ENCODE measurements around the gene SH3GLB2. TPM values are rescaled to one million over a fixed set of nuclear protein-coding genes. Genes with fewer than 3 reads are reported as not detected.

SH3GLB2 gene
- total and polyA plus RNA-seq, 4 donors = 62.8 to 160 (median 134) TPM

DNA sequence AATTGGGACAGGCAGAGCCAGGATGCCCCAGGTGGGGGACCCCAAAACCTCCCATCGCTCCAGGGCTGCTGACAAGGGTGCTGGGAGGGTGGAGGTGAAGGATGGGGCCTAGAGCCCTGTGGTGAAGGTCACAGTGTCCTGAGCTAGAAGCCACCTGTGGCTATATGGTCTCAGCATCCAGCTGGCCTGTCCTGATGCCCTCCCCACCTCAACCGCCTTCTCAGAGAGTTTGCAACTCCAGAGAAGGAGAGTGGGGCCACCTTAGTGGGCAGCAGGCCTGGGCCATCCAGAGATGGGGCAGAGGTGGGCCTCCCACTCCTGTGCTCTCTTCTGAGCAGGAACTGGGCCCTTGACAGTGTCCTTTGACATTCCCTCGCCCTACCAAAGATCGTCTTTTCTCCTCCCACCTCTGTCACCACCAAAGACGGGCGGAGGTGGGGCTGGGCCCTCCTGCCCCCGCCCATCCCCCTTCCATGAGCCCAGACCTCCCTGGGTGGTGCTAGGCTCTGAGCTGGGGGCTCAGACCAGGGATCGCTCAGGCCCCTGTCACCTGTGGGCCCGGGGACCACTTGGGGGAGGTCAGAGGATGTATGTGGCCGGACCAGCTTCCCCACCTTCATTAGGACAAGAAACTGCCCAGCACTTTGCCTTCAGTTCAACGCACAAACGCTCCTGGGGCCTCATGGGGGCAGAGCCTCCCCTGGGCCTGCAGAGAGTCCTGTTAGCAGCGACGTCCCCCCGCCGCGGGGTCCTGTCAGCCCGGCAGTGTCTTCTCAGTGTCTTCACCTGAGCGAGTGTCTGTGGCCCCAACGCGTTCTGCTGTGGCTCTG, 42.8 kb upstream of the SH3GLB2 start:
- H3K9me3 ChIP-seq (ENCODE audit: control insufficient read depth, insufficient read depth, low read length) = no peaks in the 10 kb centered on the region
- H3K27me3 ChIP-seq (ENCODE audit: control insufficient read depth, insufficient read depth, low read length) = no peaks in the 10 kb centered on the region
- no peak overlapping the region for H3K27ac ChIP-seq (ENCODE audit: low read depth, low read length)
- H3K36me3 ChIP-seq (ENCODE audit: control insufficient read depth, insufficient read depth, low read length) = peaks cover 56% of the 10 kb centered on the region
- no peak for DNase-seq (ENCODE audit: low read depth in 4 of 6, low spot score in 6 of 6)
- 56% methylated on average over 20 of the region's 21 CpGs for WGBS (ENCODE audit: insufficient coverage)
- peaks cover 26% of the 10 kb centered on the region for H3K4me1 ChIP-seq (ENCODE audit: control insufficient read depth, insufficient read depth, low read length)
- no peak overlapping the region for H3K4me3 ChIP-seq (ENCODE audit: low read depth, low read length)

DNA sequence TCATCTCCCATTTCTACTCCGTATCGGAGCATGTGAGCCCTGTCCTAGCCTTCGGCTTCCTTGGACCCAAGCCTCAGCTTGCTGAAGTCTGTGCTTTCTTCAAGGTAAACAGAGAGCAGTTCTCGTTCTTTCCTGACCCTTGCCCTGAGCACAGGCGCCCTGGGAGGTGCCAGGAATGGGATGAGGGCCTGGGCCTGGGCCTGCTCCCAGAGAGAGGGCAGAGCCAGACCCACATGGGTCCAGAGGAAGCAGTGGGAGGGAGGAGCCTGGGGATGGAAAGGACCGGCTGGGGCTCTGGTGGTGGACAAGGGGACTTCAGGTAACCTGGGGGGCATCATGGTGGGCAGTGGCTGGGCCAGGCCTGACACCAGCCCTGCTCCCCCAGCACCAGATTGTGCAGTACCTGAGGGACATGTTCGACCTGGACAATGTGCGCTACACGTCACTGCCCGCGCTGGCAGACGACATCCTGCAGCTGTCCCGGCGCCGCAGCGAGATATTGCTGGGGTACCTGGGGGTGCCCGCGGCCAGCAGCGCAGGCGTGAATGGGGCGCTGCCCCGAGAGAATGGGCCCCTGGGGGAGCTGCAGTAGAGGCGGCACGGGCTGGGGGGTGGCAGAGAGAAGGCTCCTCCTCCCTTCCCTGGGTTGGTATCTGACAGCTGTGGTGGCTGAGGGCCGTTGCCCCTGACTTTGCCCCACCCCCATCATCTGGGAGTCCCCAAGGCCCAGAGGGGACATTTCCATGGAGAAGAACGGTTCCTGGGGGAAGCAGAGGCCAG, 41.9 kb upstream of the SH3GLB2 start:
- Histone ChIP-seq H3K4me1 (ENCODE audit: control insufficient read depth, insufficient read depth, low read length) (peaks cover 26% of the 10 kb centered on the region), H3K4me3 (ENCODE audit: low read depth, low read length) (no peak overlapping the region), H3K36me3 (ENCODE audit: control insufficient read depth, insufficient read depth, low read length) (peaks cover 63% of the 10 kb centered on the region), H3K9me3 (ENCODE audit: control insufficient read depth, insufficient read depth, low read length) (no peaks in the 10 kb centered on the region), H3K27me3 (ENCODE audit: control insufficient read depth, insufficient read depth, low read length) (no peaks in the 10 kb centered on the region), H3K27ac (ENCODE audit: low read depth, low read length) (no peak overlapping the region)
- 88% methylated on average over 22 of the region's 26 CpGs for WGBS (ENCODE audit: insufficient coverage)
- no peak for DNase-seq (ENCODE audit: low read depth in 4 of 6, low spot score in 6 of 6)

DNA sequence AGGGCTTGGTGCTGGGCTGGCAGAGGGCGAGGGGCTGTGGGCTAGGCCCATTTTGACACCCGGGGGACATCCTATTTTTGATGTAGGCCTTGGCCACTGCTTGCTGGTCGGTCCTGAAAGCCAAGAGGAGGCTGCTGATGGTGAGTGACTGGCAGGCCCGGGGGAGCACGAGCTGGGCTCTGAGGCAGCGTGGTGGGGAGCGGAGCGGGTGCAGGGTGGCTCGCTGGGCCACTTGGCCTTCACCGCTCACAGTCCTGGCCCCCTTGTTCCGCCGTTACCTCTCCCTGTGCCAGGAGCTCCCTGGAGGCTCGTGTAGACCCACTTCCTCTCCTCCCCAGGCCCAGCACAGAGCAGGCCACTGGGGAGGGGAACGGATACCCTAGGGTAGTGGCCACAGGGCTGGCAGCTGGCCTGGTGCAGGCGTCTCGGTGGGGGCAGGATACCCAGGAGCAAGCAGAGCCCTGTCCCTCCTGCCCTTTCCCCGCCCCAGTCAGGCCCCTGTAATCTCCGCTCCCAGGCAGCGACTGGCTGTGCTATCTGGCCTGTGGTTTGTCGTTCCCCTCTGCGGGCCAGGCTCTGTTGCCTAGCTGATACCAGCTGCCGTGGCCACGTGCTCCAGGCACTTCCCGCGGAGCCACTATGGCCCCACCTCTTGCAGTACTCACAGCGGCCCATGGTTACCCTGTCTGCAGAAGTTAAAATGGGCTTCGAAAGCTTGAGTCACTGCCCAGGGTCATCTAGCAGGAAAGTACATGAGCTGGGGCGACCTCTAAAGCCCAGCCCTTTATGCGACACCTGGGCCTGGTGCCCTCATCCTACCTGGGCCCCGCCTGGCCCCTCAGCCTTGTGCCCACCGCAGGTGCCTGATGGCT, 41.1 kb upstream of the SH3GLB2 start:
- Histone ChIP-seq H3K4me1 (ENCODE audit: control insufficient read depth, insufficient read depth, low read length) (peaks cover 26% of the 10 kb centered on the region), H3K4me3 (ENCODE audit: low read depth, low read length) (no peak overlapping the region), H3K36me3 (ENCODE audit: control insufficient read depth, insufficient read depth, low read length) (peaks cover 72% of the 10 kb centered on the region), H3K9me3 (ENCODE audit: control insufficient read depth, insufficient read depth, low read length) (no peaks in the 10 kb centered on the region), H3K27me3 (ENCODE audit: control insufficient read depth, insufficient read depth, low read length) (no peaks in the 10 kb centered on the region), H3K27ac (ENCODE audit: low read depth, low read length) (no peak overlapping the region)
- DNase-seq (ENCODE audit: low read depth in 4 of 6, low spot score in 6 of 6) = no peak
- 80% methylated on average over 31 of the region's 31 CpGs for WGBS (ENCODE audit: insufficient coverage)

DNA sequence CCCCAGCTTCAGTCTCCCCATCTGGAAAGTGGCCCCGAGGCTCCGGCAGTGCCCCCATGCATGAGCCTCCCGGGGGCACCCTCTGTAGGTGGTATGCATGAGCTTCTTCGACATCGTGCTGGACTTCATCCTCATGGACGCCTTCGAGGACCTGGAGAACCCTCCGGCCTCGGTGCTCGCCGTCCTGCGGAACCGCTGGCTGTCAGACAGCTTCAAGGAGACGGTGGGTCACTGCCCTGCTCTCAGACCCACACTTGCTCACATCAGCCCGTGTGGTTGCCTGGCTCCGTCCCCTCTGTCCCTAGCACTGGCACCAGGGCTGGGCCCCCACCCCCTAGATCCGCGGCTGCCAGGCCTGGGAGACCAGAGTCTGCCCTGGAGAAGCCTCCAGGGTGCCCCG, 40.0 kb upstream of the SH3GLB2 start:
- no peak overlapping the region for H3K4me3 ChIP-seq (ENCODE audit: low read depth, low read length)
- H3K36me3 ChIP-seq (ENCODE audit: control insufficient read depth, insufficient read depth, low read length) = peaks cover 82% of the 10 kb centered on the region
- no peaks in the 10 kb centered on the region for H3K9me3 ChIP-seq (ENCODE audit: control insufficient read depth, insufficient read depth, low read length)
- DNase-seq (ENCODE audit: low read depth in 4 of 6, low spot score in 6 of 6) = no peak
- WGBS (ENCODE audit: insufficient coverage) = 96% methylated on average over 19 of the region's 19 CpGs
- H3K27me3 ChIP-seq (ENCODE audit: control insufficient read depth, insufficient read depth, low read length) = no peaks in the 10 kb centered on the region
- peaks cover 26% of the 10 kb centered on the region for H3K4me1 ChIP-seq (ENCODE audit: control insufficient read depth, insufficient read depth, low read length)
- H3K27ac ChIP-seq (ENCODE audit: low read depth, low read length) = no peak overlapping the region

DNA sequence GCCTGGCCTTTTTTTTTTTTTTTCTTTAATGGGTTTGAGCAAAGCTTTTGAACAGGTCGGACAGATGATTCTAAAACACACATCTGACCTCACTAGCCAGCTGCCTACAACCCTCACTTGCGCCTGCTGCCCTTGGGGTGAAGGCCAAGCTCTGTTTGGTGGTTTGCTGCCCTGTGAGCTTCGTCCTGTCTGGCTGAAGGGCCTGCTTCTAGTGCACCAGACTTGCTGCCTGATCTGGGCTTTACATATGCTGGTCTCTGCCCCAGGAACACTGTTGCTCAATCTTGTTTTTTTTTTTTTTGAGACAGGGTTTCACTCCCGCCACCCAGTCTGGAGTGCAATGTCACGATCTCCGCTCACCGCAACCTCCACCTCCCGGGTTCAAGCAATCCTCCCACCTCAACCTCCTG, 36.4 kb upstream of the SH3GLB2 start:
- Histone ChIP-seq H3K4me3 (ENCODE audit: low read depth, low read length) (no peak overlapping the region), H3K27ac (ENCODE audit: low read depth, low read length) (no peak overlapping the region), H3K4me1 (ENCODE audit: control insufficient read depth, insufficient read depth, low read length) (peaks cover 4% of the 10 kb centered on the region), H3K36me3 (ENCODE audit: control insufficient read depth, insufficient read depth, low read length) (peaks cover 88% of the 10 kb centered on the region), H3K27me3 (ENCODE audit: control insufficient read depth, insufficient read depth, low read length) (no peaks in the 10 kb centered on the region), H3K9me3 (ENCODE audit: control insufficient read depth, insufficient read depth, low read length) (no peaks in the 10 kb centered on the region)
- DNase-seq (ENCODE audit: low read depth in 4 of 6, low spot score in 6 of 6) = no peak
- WGBS (ENCODE audit: insufficient coverage) = 98% methylated on average over 7 of the region's 8 CpGs

DNA sequence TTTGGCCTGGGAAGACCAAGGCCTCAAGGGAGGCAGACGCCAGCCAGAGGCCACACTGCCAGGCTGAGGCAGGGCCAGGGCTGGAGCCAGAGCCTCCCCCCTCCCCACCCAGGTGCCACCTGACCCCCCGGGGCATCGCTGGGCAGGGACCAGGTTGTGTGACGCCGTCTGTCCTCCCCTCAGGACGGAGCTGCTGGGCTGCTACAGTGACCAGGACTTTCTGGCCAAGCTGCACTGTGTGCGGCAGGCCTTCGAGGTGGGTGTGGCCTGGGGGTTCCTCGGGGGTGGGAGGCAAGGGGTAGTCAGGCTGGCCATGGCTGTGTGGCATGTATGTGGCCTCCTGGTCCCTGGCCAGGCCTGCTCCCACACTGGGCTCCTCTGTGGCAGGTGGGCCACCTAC, 34.9 kb upstream of the SH3GLB2 start:
- Histone ChIP-seq H3K4me3 (ENCODE audit: low read depth, low read length) (no peak overlapping the region), H3K27ac (ENCODE audit: low read depth, low read length) (no peak overlapping the region), H3K27me3 (ENCODE audit: control insufficient read depth, insufficient read depth, low read length) (no peaks in the 10 kb centered on the region), H3K36me3 (ENCODE audit: control insufficient read depth, insufficient read depth, low read length) (peaks cover 83% of the 10 kb centered on the region), H3K4me1 (ENCODE audit: control insufficient read depth, insufficient read depth, low read length) (no peaks in the 10 kb centered on the region), H3K9me3 (ENCODE audit: control insufficient read depth, insufficient read depth, low read length) (no peaks in the 10 kb centered on the region)
- 95% methylated on average over 8 of the region's 9 CpGs for WGBS (ENCODE audit: insufficient coverage)
- DNase-seq (ENCODE audit: low read depth in 4 of 6, low spot score in 6 of 6) = no peak

DNA sequence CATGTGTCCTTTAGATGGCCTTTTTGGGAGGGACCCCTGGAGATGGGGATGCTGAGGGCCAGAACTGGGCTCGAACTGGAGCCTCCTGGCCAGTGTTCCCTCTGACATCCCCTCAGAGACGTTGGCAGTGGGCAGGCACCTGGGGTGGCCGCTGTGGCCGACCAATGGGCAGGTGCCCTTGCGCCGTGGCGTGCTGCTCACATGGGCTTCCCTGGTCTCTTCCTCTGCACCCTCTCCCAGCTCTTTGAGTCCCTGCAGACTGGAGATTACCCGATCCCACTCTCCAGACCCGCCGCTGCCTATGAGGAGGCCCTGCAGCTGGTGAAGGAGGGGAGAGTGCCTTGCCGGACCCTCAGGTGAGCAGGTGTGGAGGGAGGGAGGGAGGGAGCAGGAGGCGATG, 32.9 kb upstream of the SH3GLB2 start:
- Histone ChIP-seq H3K27me3 (ENCODE audit: control insufficient read depth, insufficient read depth, low read length) (no peaks in the 10 kb centered on the region), H3K4me3 (ENCODE audit: low read depth, low read length) (no peak overlapping the region), H3K36me3 (ENCODE audit: control insufficient read depth, insufficient read depth, low read length) (peaks cover 76% of the 10 kb centered on the region), H3K27ac (ENCODE audit: low read depth, low read length) (no peak overlapping the region), H3K9me3 (ENCODE audit: control insufficient read depth, insufficient read depth, low read length) (no peaks in the 10 kb centered on the region), H3K4me1 (ENCODE audit: control insufficient read depth, insufficient read depth, low read length) (no peaks in the 10 kb centered on the region)
- DNase-seq (ENCODE audit: low read depth in 4 of 6, low spot score in 6 of 6) = no peak
- 94% methylated on average over 9 of the region's 12 CpGs for WGBS (ENCODE audit: insufficient coverage)

DNA sequence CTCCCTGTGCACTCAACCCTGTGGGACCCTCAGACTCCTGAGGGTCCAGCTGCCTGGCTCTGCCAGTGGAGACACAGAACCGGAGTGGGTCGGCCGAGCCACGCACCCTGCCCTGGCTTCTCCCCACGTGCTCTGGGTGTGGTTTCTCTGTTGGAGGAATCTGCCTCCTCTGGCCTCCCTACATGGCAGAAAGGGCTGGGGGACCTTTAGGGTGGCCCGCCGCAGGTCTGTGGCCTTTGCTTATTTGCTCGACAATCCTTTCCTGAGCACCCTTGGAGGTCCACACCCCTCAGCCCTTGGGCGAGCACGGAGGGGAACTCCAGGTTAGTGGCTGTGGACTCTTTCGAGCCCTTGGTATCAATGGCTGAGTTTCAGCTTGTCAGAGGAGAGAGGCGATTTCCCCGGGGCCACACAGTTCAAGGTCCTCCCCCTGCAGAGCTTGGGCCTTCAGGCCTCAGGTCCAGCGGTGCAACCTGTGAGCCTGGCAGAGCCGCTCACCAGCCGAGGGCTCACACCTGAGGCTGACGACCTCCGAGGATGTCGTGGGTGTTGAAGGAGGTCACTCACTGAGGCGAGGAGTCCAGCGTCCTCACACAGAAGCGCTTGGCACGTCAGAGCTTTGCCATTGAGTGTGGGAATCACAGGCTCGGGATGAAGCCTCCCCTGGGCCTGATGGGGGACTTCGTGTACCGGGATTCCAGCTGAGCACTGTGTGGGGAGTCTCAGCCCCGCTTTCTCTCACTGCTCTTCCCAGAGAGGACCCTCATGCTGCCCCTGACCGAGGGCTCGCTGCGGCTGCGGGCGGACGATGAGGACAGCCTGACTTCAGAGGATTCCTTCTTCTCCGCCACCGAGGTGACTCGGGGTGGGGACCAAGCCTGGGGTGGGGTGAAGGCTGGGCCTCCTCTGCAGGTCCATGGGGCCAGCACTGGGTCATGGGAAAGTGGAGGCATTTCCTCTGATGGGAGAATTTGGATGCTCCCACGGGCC, 32.0 kb upstream of the SH3GLB2 start:
- no peaks in the 10 kb centered on the region for H3K9me3 ChIP-seq (ENCODE audit: control insufficient read depth, insufficient read depth, low read length)
- no peak for DNase-seq (ENCODE audit: low read depth in 4 of 6, low spot score in 6 of 6)
- no peak overlapping the region for H3K4me3 ChIP-seq (ENCODE audit: low read depth, low read length)
- no peaks in the 10 kb centered on the region for H3K4me1 ChIP-seq (ENCODE audit: control insufficient read depth, insufficient read depth, low read length)
- WGBS (ENCODE audit: insufficient coverage) = 98% methylated on average over 32 of the region's 37 CpGs
- H3K36me3 ChIP-seq (ENCODE audit: control insufficient read depth, insufficient read depth, low read length) = peaks cover 68% of the 10 kb centered on the region
- H3K27me3 ChIP-seq (ENCODE audit: control insufficient read depth, insufficient read depth, low read length) = no peaks in the 10 kb centered on the region
- H3K27ac ChIP-seq (ENCODE audit: low read depth, low read length) = no peak overlapping the region

All from spinal cord (tissue), 10 donors.